Stimulated activated CD4-positive, alpha-beta T cell treated with anti-CD3 and anti-CD28 coated beads, Interleukin-1b, Interleukin-23, amount 100 ng/mL, for 1 hour (primary cell): Measurements from ENCODE around the gene ITGB7.
"Not testable (repeated sequence)": the region's sequence is repeated elsewhere in the genome, so short reads cannot be mapped to it uniquely, and the experiment has no call there.

Experiments used
- DNase-seq, 2 donors: peaks; one replicate each; pipeline ENCODE4 v3.0.0-alpha.2; 2020; ENCODE audit warnings: low read depth in 2 of 2

Gene ITGB7

DNA sequence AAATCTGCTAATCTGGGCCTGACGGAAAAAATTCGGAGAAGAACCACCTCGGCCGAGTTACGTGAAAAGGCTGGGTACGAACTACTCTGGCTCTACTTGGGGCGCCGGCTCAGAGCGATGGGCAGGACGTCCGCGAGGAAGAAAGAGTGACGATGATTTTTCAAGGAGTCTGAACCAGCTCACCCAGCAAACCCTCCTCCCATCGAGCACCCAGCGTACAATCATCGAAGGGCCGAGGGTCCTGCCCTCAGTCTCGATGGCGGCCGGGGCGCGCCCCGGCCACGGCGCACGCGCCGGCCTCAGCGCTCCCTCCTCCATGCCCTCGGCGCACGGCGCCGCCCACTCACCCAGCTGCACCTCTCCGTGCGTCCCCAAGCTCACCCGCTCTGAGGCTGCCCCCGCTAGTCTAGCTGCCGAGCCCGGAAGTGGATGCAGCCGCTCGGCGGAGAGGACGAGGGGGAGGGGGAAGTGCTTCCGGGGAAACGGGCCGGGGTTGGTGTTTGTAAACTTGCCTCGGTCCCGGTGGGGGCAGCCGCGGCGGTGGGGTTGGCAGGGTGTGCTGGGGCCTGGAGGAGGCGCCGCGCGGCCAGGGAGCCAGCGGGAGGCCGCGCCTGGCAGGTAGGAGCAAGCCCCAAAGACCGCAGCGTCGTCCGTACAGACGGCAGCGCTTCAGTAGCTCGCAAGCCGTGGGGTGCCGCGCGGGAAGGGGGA is 26.7 kb downstream of the ITGB7 start, which contains the start of the genes CSAD and ZNF740:
Gene CSAD (minus strand): TSS at position 706 of the 711 bp plus-strand sequence. CDS start 7,455 bp downstream, outside the sequence.
Gene ZNF740 (plus strand): TSS at position 503 of the 711 bp plus-strand sequence. CDS start 1,262 bp downstream, outside the sequence.
- DNase-seq: peak; percentile 88 to 96

DNA sequence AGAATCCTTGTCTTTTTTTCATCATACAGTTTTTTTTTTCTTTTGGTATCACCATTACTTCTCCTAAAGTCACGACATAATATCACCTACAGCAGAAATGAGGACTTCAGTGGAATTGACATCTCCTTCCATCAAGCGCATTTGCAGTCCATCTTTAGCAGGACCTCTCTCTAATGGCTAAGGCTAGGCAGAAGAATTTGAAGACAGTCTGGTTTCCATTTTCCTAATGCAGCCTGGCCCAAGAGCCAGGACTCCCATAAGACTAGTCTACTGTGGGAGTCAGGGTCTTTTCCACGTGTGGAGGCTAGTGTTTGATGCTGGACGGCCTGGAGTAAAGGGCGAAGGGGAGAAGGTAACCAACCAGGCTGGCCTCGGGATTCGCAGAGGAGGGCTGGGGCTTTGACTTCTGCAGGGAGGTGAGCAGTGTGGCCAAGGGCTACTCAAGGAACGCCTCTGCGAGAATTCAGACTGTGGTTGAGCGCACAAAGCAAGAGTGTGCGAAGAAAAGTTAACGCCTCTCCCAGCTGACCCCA is 27.3 kb downstream of the ITGB7 start:
- no peak for DNase-seq

DNA sequence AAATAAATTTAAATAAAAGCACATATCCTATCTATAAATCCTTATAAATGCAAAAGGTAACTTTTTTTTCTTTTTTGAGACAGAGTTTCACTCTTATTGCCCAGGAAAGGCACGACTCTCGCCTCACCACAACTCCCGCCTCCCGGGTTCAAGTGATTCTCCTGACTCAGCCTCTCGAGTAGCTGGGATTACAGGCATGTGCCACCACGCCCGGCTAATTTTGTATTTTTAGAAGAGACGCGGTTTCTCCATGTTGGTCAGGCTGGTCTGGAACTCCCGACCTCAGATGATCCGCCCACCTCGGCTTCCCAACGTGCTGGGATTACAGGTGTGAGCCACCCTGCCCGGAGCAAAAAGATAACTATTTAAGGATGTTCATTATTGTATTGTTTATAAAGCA is 28.2 kb downstream of the ITGB7 start:
- not testable (repeated sequence) for DNase-seq

DNA sequence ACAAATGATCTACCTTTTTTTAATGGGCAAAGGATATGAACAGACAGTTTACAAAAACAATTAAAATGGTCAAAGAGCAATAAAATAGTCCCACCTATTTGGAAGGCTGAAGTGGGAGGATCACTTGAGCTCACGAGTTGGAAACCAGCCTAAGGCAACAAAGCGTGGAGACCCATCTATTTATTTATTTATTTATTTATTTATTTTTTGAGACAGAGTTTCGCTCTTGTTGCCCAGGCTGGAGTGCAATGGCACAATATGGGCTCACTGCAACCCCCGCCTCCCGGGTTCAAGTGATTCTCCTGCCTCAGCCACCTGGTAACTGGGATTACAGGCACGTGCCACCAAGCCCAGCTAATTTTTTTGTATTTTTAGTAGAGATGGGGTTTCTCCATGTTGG is 29.6 kb downstream of the ITGB7 start:
- not testable (repeated sequence) for DNase-seq

DNA sequence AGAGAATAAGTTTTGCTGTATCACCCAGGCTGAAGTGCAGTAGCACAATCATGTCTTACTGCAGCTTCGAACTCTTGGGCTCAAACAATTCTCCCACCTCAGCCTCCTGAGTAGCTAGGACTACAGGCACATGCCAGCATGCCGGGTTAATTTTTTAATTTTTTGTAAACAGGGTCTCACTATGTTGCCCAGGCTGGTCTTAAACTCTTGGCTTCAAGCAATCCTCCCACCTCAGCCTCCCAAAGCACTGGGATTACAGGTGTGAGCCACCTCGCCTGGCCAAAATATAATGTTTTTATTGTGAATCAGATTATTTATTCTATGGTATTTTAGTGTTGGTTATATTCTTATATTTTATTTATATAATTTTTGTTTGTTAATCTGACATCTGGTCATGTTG is 30.3 kb downstream of the ITGB7 start:
- no peak for DNase-seq

DNA sequence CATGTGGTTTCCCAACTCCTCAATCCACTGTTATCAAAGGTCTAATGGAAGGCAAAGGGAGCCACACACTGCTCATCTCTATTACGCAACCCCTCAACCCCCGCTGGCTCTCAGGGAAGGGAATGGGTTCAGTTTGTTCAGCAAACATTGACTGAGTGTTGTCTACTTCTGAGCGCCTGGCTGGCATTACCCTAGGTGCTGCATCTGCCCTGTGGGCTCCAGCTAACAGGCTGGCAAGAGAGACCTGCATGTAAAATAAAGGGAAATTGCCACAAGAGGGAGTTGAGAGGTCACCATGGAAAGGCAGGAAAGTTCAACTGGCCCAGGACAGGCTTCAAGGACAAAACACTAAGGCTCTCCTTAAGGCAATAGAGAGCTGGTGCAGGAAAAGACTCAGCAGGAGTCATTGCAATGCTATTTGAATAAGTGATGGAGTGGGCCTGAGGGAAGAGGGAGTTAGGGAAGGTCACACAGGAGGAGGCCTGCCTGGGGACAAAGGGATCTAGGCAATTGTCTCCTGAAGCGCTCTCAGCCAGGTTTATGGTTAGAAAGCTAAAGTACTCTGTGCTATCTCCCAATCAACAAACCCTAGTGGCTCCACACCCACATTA is 32.1 kb downstream of the ITGB7 start:
- no peak for DNase-seq

DNA sequence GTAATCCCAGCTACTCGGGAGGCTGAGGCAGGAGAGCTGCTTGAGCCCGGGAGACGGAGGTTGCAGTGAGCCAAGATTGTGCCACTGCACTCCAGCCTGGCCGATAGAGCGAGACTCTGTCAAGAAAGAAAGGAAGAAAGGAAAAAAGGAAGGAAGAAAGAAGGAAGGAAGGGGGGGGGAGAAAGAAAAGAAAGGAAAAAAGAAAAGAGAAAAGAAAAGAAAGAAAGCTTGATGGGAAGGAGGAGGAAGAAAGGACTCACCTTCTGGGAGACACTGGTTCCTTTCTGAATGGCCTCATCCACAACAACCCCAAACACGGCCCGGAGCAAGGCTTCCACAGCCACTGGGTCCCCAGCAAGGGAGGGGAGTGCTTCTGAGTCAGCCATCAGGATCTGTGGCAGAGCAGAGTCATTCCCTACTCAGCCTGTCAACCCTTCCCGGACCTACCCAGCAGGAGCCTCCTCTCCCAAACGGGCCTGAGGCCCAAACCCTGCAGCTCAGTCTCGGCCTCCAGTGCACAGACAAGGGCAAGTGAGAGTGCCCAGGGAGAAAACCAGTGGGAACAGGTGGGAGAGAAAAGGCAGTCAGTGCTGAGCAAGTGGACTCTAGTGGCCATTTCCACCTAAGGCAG is 33.9 kb downstream of the ITGB7 start:
- DNase-seq: no peak

DNA sequence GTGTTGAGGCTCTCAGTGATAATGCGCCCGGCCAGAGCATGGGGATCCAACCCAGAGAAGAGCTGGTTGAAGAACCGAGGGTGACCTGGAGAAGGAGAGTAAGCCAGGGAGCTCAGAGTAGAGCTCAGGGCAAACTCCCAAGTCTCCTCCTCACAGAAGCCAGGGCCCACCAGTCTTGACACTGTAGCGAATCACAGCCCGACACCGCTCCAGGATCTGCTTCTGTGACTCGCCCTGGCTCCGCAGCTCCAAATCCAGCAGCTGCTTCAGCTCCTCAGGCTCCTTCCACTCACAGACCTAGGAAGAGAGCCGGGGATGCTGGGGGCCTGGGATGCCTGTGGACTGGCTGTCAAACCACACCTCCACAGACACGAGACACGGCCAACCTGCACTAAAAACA is 34.7 kb downstream of the ITGB7 start:
- DNase-seq: no peak

DNA sequence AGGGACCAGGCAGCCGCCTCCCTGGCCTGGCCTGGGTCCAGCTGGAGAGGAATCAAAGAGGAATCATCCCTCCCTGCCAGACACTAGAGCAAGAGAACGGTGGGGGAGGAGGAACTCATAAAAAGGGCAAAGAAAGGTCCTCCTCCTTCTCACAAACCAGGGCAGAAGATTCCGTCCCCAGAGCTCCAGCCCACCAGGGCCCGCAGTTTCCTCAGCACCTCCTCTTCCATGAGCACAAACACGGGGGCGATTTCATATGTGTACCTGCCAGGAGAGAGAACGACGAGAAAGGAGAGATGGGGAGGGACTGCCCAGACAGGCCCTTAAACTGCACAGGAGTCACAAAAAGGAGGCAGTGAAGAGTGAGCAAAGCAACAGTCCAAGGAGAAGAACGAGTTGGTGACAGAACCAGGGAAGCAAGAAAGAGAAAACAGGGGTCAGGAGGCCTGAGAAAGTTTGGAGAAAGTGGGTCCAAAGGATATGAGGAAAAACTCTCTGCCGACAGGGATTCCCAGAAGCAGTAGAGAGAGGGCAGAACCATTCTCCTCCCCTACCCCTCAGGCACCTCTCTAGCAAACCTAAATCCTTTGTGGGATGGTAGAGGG is 35.2 kb downstream of the ITGB7 start:
- DNase-seq: no peak

DNA sequence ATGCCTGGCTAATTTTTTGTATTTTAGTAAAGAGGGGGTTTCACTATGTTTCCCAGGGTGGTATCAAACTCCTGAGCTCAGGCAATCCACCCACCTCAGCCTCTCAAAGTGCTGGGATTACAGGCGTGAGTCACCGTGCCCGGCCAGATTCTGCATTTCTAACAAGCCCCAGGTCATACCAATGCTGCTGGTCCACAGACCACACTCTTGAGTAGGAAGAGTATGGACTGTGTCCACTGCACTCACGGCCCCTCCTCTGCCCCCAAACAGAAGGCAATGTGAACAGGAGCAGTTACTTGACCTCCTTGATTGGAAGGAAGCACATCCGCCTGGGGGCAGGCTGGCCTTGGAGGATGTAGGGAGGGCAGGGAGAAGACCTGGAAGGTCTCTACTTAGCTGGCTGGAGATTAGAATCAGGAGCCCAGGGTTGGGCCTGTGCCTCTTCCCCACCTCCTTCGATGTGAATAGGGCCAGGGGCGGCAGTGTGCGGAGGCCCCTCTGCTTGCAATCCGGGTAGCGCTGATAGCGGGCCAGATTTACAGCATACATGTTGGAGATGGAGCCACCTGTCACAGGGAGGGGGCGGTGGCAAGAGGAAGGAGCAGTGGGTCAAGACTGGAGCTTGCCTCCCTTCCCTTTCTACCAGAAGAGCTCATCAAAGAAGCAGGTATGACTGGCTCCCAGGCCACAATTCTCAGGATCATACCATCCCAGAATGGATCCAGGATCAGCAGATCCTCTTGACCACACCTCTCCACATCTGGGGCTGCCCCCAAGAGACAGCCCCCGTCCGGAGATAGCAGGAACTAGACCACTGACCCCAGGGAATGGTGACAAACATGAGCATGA is 36.0 kb downstream of the ITGB7 start:
- DNase-seq: no peak

DNA sequence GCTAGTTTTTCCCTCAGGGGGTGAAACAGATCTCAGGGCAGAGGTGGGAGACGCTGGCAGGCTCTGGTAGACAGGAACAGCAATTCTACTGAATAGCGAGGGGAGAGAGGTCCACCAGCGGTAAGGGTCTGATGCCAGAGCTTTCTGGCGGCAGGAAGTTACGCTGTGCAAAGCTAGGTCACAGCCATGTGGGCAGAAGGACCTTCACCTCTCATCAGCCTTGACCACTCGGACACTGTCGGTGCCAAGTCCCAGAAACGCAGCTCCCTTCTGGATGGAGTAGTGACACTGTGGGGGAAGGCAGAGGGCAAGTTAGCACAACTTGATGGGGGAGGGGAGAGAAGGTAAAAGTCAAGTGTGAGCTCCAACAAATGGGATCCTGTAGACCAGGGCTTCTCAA is 36.8 kb downstream of the ITGB7 start:
- no peak for DNase-seq

DNA sequence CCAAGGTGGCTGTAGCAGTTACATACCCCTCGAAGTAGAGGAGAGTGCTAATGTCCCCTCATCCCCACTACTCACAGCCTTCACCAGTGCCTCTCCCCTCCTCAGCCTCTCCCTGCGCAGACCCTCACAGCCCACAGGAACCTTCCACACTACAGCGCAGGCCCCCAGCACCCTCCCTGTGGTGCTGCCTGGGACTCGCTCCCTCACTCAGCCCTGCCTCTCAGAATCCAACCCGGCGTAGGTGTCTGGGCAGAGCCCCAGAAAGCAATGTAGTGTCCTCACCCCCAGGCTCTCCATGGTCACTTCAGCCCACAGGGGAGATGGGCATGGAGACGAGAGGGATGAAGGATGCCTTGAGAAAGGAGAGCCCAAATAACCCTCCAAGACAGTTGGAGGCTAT is 37.4 kb downstream of the ITGB7 start:
- no peak for DNase-seq

DNA sequence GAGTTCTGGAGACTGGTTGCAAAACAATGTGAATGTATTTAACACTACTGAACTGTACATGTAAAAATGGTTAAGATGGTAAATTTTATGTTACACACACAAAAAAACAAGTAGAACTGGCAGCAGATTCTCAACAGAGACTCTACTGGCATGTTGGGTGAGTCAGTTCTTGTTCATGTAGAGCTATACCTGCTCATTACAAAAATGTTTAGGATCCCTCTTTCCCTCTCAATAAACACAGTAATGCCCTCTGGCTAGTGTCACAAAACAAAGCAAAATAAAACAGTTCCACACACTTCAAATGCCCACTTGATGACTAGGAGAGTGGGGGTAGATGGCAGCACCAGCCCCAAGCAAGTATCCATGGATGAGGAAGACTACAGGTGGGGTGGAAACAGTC is 40.2 kb downstream of the ITGB7 start:
- no peak for DNase-seq

DNA sequence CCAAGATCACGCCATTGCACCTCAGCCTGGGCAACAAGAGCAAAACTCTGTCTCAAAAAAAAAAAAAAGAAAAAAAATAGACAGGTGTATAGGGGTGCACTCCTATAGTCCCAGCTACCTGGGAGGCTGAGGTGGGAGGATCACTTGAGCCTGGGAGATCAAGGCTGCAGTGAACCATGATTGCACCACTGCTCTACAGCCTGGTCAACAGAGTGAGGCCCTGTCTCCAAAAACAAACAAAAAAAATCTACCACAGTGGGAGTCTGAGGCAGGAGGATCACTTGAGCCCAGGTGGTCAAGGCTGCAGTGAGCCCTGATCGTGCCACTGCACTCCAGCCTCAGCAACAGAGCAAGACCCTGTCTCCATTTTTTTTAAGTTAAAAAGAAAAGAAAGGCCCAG is 44.0 kb downstream of the ITGB7 start:
- not testable (repeated sequence) for DNase-seq

DNA sequence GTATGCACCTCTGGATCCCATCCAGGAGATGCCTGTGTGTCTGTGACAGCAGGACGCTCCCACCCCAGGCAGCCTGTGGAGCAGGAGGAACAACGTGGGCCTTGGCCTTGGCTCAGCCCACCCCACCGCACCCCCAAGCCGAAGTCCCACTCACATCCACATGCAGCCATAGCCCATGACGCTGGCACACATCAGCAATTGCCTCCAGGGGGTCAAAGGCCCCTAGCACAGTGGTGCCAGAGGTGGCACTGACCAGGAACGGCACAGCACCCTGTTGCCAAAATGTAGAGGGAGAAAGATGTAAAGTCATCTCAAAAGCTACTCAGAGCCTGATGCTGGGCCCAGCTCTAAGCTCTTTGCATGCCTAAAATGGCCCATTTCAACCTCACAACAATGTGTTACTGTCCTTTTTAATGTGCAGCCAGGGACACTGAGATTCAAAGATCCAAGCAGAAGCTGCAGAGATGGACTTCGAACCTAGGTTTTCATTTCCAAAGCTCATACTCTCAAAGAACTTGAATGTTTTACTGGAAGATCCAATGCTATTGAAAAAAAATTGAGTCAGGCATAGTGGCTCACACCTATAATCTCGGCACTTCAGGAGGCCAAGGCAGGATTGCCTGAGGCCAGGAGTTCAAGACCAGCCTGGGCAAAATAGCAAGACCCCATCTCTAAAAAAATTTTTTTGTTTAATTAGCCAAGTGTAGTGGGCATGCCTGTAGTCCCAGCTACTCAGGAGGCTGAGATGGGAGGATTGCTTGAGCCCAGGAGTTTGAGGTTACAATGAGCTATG is 45.7 kb downstream of the ITGB7 start:
- DNase-seq: no peak

DNA sequence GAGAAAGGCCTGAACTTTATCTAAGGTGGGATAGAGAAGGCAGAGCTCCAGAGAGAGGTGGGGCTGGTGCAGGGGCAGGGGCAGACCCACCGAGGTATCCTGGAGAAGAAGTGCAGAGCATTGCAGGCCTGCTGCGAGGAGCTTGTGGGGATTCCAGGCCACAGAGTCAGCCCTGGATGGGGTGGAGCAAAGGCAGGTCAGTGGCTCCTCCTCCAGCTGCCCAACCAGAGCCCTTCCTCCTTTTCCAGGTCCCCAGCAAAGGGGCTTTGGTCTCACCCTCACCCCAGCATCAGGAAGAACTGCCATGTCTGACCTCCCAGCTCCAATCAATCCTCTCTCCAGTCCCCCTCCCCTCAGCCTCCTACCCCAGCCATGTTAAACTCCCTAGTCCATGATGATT is 46.4 kb downstream of the ITGB7 start:
- DNase-seq: no peak

DNA sequence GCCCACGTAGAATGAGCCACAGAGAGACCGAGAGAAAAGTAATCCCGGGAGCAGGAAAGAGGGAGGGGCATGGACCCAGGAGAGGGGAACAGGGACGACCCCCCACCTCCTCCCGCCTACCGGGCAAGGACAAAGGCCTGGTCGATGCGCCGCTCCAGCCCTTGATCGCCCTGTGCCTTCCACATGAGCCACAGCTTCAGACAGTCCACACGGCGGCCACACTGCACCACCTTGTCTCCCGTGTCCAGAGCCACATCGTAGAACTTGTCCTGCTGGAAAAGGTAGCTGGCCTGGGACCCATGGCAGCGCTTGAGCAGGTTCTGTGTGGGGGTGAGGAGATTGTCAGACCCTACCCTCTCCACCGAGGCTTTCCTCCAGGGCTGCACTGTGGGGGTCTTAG is 47.1 kb downstream of the ITGB7 start:
- no peak for DNase-seq

DNA sequence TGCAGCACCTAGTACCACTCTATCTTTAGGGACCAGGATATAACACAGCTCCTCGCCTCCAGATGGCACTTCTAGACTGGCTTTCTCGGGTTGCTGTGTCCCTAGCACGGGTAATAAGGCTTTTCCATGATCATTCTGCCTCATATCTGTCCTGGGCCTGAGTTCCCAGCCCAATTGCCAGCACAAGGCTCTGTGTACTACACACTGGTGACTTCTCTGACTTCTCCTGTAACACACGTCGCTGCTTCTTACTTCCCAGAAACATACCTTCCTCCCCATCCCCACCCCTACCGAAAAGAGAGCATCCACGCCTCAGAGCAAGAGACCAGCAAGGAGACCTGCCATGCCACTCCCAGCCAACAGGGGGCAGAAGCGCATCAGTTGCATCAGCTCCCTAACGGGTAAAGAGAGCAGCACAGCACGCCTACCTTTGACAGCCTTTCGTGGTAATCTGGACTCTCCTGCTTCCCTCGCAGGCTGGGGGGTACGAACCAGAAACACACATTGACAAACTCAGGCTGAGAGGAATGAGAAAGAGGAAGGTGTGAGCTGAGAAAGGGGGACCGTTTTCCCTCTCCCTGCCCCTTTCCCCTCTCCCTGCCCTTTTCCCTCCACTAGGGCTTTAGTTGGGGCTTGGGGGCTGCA is 47.7 kb downstream of the ITGB7 start:
- DNase-seq: peak; percentile 80 to 88

DNA sequence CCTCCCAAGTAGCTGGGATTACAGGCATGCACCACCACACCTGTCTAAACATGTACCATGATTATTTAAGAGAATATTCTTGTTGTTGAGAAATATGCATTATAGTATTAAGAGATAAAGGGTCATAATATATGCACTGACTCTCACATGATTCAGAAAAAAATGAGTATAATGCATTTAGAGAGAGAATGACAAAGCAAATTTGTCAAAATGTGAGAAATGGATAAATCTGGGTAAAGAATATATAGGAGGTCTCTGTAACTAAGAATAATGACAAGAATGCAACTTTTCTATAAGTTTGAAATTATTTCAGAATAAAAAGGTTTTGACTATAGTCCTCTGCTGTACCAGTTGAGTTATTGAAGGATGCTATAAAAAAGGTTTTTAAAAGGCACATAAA is 54.7 kb downstream of the ITGB7 start:
- no peak for DNase-seq

DNA sequence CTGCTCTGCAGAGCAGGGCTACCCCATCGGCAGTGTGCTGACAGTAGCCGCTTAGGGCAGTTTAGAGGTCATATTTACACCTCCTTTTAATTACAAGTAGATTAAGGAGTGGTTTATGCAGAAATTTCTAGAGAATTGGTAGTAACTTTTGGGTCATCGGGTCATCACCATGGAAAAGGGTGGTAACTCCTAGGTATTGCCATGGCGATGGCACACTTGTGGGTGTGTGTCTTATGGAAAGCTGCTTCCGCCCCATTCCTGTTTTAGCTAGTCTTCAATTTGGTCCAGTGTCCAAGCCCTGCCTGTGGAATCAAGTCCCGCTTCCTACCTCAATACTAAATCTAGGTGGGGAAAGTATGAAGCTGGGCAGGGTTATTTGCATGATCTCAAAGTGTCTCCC is 56.0 kb downstream of the ITGB7 start:
- no peak for DNase-seq
